GM23338 (cell line): ENCODE data around the gene KCNQ1OT1. TPM values are rescaled to one million over a fixed set of nuclear protein-coding genes. Genes with fewer than 3 reads are reported as not detected.

ENCODE experiments used
- ATAC-seq: fragments of 200-7000 bp; cut with Tn5 transposase; 3 replicates; pipeline ENCODE4 v1.9.1; 2020
- DNase-seq: peaks from one replicate; pipeline ENCODE4 v3.0.0-alpha.2; 2015; ENCODE audit warnings: low spot score
- H2AFZ ChIP-seq: fragments of 200-600 bp; sonication (generic); 2 replicates; pipeline ENCODE4 v1.8.0; 2016; ENCODE audit warnings: antibody characterized with exemption, mild to moderate bottlenecking, moderate library complexity
- H3F3A ChIP-seq: fragments of 200-600 bp; sonication (generic); replicated peaks from 2 replicates; pipeline ENCODE4 v1.8.0; 2017; ENCODE audit warnings: antibody characterized with exemption, mixed run types, low read depth
- H3K27ac ChIP-seq: fragments of 200-600 bp; sonication (generic); 2 replicates; pipeline ENCODE4 v1.6.1; 2016; ENCODE audit warnings: low read depth
- H3K27me3 ChIP-seq: fragments of 200-600 bp; sonication (generic); 2 replicates; pipeline ENCODE4 v1.8.0; 2016; ENCODE audit warnings: mild to moderate bottlenecking, mixed run types, moderate library complexity; ENCODE audit not compliant: insufficient read depth
- H3K36me3 ChIP-seq: fragments of 200-600 bp; sonication (generic); 2 replicates; pipeline ENCODE4 v1.8.0; 2016; ENCODE audit warnings: mild to moderate bottlenecking; ENCODE audit not compliant: insufficient read depth
- H3K4me1 ChIP-seq: fragments of 200-600 bp; sonication (generic); 2 replicates; pipeline ENCODE4 v1.8.0; 2016; ENCODE audit warnings: mild to moderate bottlenecking, moderate library complexity; ENCODE audit not compliant: insufficient read depth
- H3K4me2 ChIP-seq: fragments of 200-600 bp; sonication (generic); 2 replicates; pipeline ENCODE4 v1.7.1; 2017; ENCODE audit warnings: mixed run types
- H3K4me3 ChIP-seq: fragments of 200-600 bp; sonication (generic); 2 replicates; pipeline ENCODE4 v1.6.1; 2016; ENCODE audit warnings: mixed run types
- H3K79me2 ChIP-seq: fragments of 200-600 bp; sonication (generic); replicated peaks from 2 replicates; pipeline ENCODE4 v1.8.0; 2017; ENCODE audit warnings: mild to moderate bottlenecking; ENCODE audit not compliant: insufficient read depth
- H3K9me2 ChIP-seq: fragments of 200-600 bp; sonication (generic); 2 replicates; pipeline ENCODE4 v1.8.0; 2017; ENCODE audit not compliant: insufficient read depth
- H4K20me1 ChIP-seq: fragments of 200-600 bp; sonication (generic); replicated peaks from 2 replicates; pipeline ENCODE4 v1.8.0; 2017; ENCODE audit warnings: mild to moderate bottlenecking; ENCODE audit not compliant: insufficient read depth
- H3K27ac Mint-ChIP-seq: 2 replicates; pipeline ENCODE4 v1.8.0; 2020; ENCODE audit warnings: inconsistent platforms, mild to moderate bottlenecking, moderate library complexity, mixed read lengths
- H3K27me3 Mint-ChIP-seq: 3 replicates; pipeline ENCODE4 v1.8.0; 2022; ENCODE audit warnings: low read depth, mild to moderate bottlenecking, moderate library complexity, mixed read lengths, inconsistent platforms; ENCODE audit not compliant: insufficient read depth, poor library complexity
- H3K36me3 Mint-ChIP-seq: 3 replicates; pipeline ENCODE4 v1.8.0; 2021; ENCODE audit warnings: low read depth, mild to moderate bottlenecking, inconsistent platforms, moderate library complexity, mixed read lengths
- H3K4me1 Mint-ChIP-seq: 3 replicates; pipeline ENCODE4 v1.8.0; 2020; ENCODE audit warnings: mild to moderate bottlenecking, inconsistent platforms, mixed read lengths
- H3K4me3 Mint-ChIP-seq: 3 replicates; pipeline ENCODE4 v1.8.0; 2021; ENCODE audit warnings: moderate library complexity, mild to moderate bottlenecking, inconsistent platforms, mixed read lengths
- H3K9me3 Mint-ChIP-seq: 3 replicates; pipeline ENCODE4 v1.8.0; 2020; ENCODE audit warnings: moderate library complexity, mild to moderate bottlenecking, inconsistent platforms, mixed read lengths
- JUNB ChIP-seq: IDR thresholded peaks from one replicate; pipeline ENCODE4 v1.6.1; 2016; ENCODE audit warnings: antibody characterized with exemption; ENCODE audit not compliant: unreplicated experiment
- NANOG ChIP-seq: IDR thresholded peaks from 2 replicates; pipeline ENCODE4 v1.6.1; 2016; ENCODE audit warnings: antibody characterized with exemption, borderline replicate concordance
- ZNF114 ChIP-seq: fragments of 250-450 bp; sonication (Bioruptor Pico); IDR thresholded peaks from 2 replicates; pipeline ENCODE4 v1.5.0; 2020; ENCODE audit warnings: mild to moderate bottlenecking, moderate library complexity
- ZNF331 ChIP-seq: fragments of 250-450 bp; sonication (Bioruptor Pico); IDR thresholded peaks from 2 replicates; pipeline ENCODE4 v1.5.0; 2020; ENCODE audit warnings: low read depth, mild to moderate bottlenecking, moderate library complexity
- ZNF462 ChIP-seq: fragments of 250-450 bp; sonication (Bioruptor Pico); IDR thresholded peaks from 2 replicates; pipeline ENCODE4 v1.5.0; 2020; ENCODE audit warnings: mild to moderate bottlenecking, moderate library complexity
- polyA plus RNA-seq: library from polyadenylated mRNA; unstranded; fragments of >200 nt; fragmentation: Nextera tagmentation; extraction: Ambion mirVana; gene quantifications from 2 replicates; pipeline ENCODE4 v1.2.1, GENCODE V29; 2016
- total RNA-seq: library from RNA; depleted of rRNA; stranded (reverse); fragments of >200 nt; shearing (Covaris generic); gene quantifications from 2 replicates; pipeline ENCODE4 v1.2.3, GENCODE V29; 2014

The KCNQ1OT1 gene
- total and polyA plus RNA-seq, 2 experiments from 2014 or later, result 1.5 to 4.2 TPM

GRCh38 chr11:2725368-2726300, 25.8 kb upstream of the KCNQ1OT1 start (continued):
- TF ChIP-seq ZNF462 (no peak), ZNF114 (CRISPR knock-in tag) (no peak)

GRCh38 chr11:2724653-2725367, 25.0 kb upstream of the KCNQ1OT1 start:
- H3K4me2 ChIP-seq, result no peak overlapping the region
- no peaks in the 10 kb centered on the region for H4K20me1 ChIP-seq
- Mint-ChIP-seq H3K4me1 (peaks cover 24% of the 10 kb centered on the region), H3K27me3 (peaks cover 73% of the 10 kb centered on the region), H3K27ac (no peak overlapping the region), H3K36me3 (no peaks in the 10 kb centered on the region), H3K9me3 (peaks cover 5% of the 10 kb centered on the region; the same call in 2 of the 3 replicates), H3K4me3 (no peak overlapping the region)
- H3K4me3 ChIP-seq, result no peak overlapping the region
- H3K36me3 ChIP-seq, result no peaks in the 10 kb centered on the region
- H3K79me2 ChIP-seq, result no peaks in the 10 kb centered on the region
- no peak overlapping the region for H3K27ac ChIP-seq
- no peak overlapping the region for H2AFZ ChIP-seq
- peaks cover 13% of the 10 kb centered on the region for H3K4me1 ChIP-seq
- no peak for ATAC-seq
- peaks cover 36% of the 10 kb centered on the region for H3K27me3 ChIP-seq
- no peak for DNase-seq
- no peaks in the 10 kb centered on the region for H3F3A ChIP-seq
- H3K9me2 ChIP-seq, result no peaks in the 10 kb centered on the region
- no peak for TF ChIP-seq JUNB
- TF ChIP-seq NANOG, result no peak
- TF ChIP-seq ZNF331, result no peak
- no peak for TF ChIP-seq ZNF462
